ENCODE data around the gene CASZ1.

The CASZ1 gene

DNA sequence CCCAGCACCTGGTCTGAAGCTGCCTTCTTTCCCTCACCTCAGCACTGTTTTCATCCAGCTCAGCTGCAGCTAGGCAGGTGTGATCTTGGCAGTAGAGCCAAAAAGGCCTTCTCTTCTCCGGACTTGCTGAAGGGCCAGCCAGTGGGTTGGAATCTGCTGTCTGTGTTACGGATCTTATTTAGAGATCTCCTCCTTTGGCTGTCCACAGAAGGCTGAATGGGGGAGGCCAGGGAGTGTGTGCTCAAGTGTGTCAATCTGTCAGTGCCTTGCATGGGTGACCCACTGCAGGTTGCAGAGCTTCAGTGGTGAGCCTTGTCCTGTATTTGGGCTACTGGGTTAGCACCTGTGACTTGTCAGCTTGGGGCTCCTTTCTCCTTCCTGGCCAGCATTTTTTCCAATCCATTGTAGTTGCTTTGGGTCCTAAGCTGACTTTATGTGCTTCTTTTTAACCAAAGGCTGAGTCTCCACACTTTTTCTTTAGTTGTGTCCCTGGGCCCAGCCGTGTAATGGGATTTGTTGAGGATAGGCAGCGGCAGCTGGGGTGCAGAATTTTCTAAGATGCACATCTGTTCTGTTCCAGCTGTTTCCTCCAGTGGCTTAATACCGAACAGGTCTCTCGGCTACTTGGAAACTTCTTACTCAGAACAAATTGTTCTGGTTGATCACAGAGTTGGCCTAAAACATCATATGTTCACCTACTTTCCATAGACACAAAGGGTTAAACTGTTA lies 194.9 kb downstream of the CASZ1 start:
- TF ChIP-seq, protein P1, sequence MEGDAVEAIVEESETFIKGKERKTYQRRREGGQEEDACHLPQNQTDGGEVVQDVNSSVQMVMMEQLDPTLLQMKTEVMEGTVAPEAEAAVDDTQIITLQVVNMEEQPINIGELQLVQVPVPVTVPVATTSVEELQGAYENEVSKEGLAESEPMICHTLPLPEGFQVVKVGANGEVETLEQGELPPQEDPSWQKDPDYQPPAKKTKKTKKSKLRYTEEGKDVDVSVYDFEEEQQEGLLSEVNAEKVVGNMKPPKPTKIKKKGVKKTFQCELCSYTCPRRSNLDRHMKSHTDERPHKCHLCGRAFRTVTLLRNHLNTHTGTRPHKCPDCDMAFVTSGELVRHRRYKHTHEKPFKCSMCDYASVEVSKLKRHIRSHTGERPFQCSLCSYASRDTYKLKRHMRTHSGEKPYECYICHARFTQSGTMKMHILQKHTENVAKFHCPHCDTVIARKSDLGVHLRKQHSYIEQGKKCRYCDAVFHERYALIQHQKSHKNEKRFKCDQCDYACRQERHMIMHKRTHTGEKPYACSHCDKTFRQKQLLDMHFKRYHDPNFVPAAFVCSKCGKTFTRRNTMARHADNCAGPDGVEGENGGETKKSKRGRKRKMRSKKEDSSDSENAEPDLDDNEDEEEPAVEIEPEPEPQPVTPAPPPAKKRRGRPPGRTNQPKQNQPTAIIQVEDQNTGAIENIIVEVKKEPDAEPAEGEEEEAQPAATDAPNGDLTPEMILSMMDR (IDR thresholded peaks at IDR 0.05; ENCODE audit: low read depth, low read length, missing control alignments), result no peak
- in situ Hi-C loops (cut with HindIII; ENCODE audit: low sequenced_read_pairs), result loop anchor here (5.0 kb wide), 1 partner anchor 64 kb away; no protein-coding TSS in a partner anchor
- no peak overlapping the region for H3K4me3 ChIP-seq (ENCODE audit: low read depth, low read length)
- no peak for DNase-seq (ENCODE audit: low read depth)

DNA sequence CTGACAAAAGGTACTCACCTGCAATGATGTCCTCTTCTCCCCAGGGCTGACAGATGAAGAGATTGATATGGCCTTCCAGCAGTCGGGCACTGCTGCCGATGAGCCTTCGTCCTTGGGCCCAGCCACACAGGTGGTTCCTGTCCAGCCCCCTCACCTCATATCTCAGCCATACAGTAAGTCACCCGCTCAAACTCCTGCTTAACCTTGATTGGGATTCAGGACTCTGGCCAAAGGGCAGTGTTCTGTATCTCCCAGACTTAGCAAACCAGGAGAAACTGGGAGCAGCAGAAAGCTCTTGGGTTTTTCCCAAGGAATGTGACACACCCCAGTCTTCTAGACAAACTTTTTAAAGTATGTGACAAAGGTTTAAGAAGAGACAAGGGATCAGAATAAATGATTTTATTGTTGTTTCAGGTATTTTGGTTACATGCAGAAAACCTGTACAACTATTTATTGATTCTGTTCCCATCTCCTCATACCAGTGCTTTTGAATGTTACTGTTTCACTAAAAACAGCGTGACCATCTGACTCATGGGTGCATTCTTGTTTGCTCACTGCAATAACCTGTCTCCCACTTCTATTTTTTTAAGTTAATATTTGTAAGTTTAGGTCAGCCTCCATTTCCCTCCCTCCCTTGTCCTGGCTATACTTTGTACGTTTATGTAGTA lies 197.1 kb downstream of the CASZ1 start:
- no peak overlapping the region for H3K4me3 ChIP-seq (ENCODE audit: low read depth, low read length)
- TF ChIP-seq, protein P1 (IDR thresholded peaks at IDR 0.05; ENCODE audit: low read depth, low read length, missing control alignments), result no peak
- in situ Hi-C loops (cut with HindIII; ENCODE audit: low sequenced_read_pairs), result no loop called here
- DNase-seq (ENCODE audit: low read depth), result peak; percentile 68

DNA sequence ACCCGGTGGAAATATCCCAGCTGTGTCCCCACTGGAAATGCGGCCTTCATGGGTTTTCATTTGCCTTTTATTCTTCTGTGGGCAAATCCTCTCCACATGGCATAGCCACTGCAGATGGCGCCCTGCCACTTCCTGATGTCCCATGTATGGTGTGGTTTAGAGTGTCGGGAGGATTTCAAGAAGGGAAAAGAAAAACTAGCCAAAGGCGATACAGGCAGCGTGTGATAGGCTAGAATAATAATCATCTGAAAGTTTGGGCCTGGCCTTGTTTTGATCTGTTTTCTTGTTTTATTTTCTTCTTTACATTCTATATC lies 198.1 kb downstream of the CASZ1 start:
- in situ Hi-C loops (cut with HindIII; ENCODE audit: low sequenced_read_pairs), result no loop called here
- TF ChIP-seq, protein P1 (IDR thresholded peaks at IDR 0.05; ENCODE audit: low read depth, low read length, missing control alignments), result no peak
- DNase-seq (ENCODE audit: low read depth), result no peak
- no peak overlapping the region for H3K4me3 ChIP-seq (ENCODE audit: low read depth, low read length)

DNA sequence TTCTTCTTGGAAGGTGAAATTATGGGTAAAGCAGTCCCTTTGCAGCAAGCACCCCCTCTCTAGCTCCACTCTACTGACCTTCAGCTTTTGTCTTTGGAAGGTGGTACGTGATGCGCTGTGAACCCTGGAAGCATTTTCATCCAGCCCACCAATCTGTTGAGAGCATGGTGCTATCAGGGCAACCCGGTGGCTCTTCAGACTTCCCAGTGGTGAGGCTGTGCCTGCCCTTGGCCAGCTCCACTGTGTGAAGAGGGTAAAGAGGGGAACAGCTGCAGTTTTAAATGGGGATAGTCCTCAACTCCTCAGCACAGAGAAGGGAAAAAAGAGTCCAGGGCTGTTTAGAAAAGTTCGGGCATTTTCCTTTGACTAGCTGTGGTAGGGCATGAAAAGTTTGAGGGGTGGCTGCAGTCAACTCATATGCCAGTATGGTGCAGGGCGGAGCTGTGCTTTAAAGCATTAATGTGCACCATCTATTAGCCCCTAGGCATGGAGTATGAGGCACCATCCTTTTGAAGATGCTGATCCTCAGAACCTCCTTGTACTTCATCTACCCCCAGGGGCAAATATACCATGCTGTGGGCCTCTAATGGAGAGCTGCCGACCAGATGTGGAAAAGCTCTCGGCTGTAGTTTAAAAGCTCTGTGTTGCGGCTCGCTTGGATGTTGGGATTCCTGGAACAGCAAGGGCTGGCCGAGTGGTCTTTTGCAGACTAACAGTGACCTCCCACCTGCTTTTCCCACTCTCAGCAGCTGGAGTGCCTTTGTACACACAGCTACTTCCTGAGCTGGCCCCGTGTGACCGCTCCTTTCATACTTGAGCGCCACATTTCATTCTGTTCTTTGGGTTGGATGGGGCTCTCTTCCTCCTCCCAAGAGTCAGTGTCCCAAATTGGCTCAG lies 198.7 kb downstream of the CASZ1 start:
- TF ChIP-seq, protein P1 (IDR thresholded peaks at IDR 0.05; ENCODE audit: low read depth, low read length, missing control alignments), result no peak
- DNase-seq (ENCODE audit: low read depth), result no peak
- in situ Hi-C loops (cut with HindIII; ENCODE audit: low sequenced_read_pairs), result no loop called here
- no peak overlapping the region for H3K4me3 ChIP-seq (ENCODE audit: low read depth, low read length)

DNA sequence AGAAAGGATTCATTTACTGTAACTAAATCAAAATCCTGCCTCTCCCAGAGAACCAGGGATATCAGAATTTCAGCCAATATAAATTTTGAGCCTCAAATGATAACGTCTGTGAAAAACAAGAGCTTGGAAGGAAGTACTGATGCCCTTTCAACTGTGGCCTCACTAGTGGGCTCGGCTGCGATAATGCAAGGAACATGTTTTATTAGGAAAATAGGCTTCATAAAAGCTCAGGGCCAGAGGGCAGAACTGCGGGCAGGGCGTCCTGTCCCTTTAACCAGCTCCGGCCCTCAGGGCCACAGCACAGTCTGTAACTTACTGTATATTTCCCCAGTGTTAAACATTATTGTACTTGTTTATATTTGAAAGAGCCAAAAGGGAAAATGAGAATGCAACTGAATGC lies 199.7 kb downstream of the CASZ1 start:
- TF ChIP-seq, protein P1 (IDR thresholded peaks at IDR 0.05; ENCODE audit: low read depth, low read length, missing control alignments), result no peak
- no peak for DNase-seq (ENCODE audit: low read depth)
- in situ Hi-C loops (cut with HindIII; ENCODE audit: low sequenced_read_pairs), result no loop called here
- H3K4me3 ChIP-seq (ENCODE audit: low read depth, low read length), result no peak overlapping the region

DNA sequence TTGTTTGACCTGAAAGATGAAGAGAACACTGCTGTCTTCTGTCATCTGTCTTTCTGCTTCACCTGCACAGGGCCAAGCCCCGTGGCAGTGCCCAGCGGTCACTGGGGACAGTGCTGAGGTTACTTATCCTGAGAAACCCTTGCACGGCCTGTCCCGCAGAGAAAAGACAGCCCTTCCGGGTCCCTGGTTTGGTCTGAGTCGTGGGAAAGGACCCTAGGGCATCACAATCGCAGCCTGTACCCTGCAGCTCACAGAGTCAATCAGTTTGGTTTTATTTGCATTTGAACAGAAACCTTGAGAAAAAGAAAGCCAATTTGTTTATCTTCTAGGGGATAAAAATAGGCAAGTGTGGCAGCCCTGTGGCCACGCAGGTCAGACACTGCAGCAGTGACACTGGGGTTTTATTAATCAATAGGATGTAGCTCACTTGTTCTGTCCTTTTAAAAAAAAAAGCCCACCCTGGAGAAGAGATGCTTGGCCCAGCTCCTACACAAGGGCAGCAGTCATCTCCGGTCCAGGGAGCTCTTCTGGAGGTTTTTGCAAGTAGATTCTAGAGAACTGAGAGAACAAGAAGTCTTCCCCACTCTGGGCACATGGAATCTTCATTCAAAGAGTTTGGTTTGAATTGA lies 201.7 kb downstream of the CASZ1 start:
- H3K4me3 ChIP-seq (ENCODE audit: low read depth, low read length), result no peak overlapping the region
- TF ChIP-seq, protein P1 (IDR thresholded peaks at IDR 0.05; ENCODE audit: low read depth, low read length, missing control alignments), result no peak
- in situ Hi-C loops (cut with HindIII; ENCODE audit: low sequenced_read_pairs), result no loop called here
- no peak for DNase-seq (ENCODE audit: low read depth)

Measured in astrocyte of the cerebellum (primary cell).